ENCODE measurements around the gene NAV1. TPM values are rescaled to one million over a fixed set of nuclear protein-coding genes. Genes with fewer than 3 reads are reported as not detected.

Gene NAV1
- total and polyA plus RNA-seq, 2 experiments from 2014 or later = 75.6 to 79.0 TPM

DNA sequence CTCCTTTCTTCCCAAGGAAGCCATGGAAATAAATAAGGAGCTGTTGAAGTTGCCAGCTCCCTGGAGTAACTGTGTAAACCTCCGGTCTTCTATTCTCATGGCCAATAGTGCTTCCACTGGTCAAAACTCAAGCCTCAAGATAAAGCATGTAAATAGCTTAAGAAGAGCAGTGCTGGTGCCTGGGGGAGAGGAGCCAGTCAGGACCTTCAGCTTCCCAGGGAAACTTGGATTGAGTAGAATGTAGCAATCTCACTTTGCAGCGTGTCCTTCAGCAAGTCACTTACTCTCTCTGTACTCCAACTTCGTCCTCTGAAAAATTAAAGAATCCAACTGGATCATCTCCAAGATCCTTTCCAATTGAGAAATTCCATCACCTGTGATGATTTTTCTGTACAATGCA is 44.7 kb downstream of the NAV1 start:
- Histone ChIP-seq H3K36me3 (ENCODE audit: low read depth) (no peaks in the 10 kb centered on the region), H3K9me2 (ENCODE audit: insufficient read depth) (no peaks in the 10 kb centered on the region), H3K4me2 (ENCODE audit: unreplicated experiment) (no peak overlapping the region), H3K9me3 (ENCODE audit: low read depth) (no peaks in the 10 kb centered on the region), H3K27ac (peak overlapping the region; percentile 80), H3K4me1 (ENCODE audit: insufficient read depth) (peaks cover 56% of the 10 kb centered on the region), H3K4me3 (no peak overlapping the region), H3K27me3 (replicated peaks; ENCODE audit: insufficient read depth) (no peaks in the 10 kb centered on the region), H3K79me2 (ENCODE audit: insufficient read depth) (peaks cover 87% of the 10 kb centered on the region), H2AFZ (no peak overlapping the region), H4K20me1 (ENCODE audit: insufficient read depth) (no peaks in the 10 kb centered on the region), H3F3A (ENCODE audit: insufficient read depth) (peaks cover 59% of the 10 kb centered on the region), H3K9ac (peak overlapping the region; percentile 69; the same call in 1 of the 2 replicates)
- no peak for DNase-seq
- 69 to 78% methylated on average over 3 of the region's 3 CpGs for WGBS, 2 experiments (ENCODE audit: low coverage in 1 of 2, low lambda C conversion rate in 2 of 2, missing lambda C conversion rate in 2 of 2)
- no peak for TF ChIP-seq EZH2 (IDR thresholded peaks at IDR 0.05; ENCODE audit: insufficient read depth, poor library complexity, severe bottlenecking)
- TF ChIP-seq EZH2phosphoT487 (IDR thresholded peaks at IDR 0.05; ENCODE audit: insufficient read depth, low read depth) = no peak
- in situ Hi-C loops (cut with MboI) = no loop called here

DNA sequence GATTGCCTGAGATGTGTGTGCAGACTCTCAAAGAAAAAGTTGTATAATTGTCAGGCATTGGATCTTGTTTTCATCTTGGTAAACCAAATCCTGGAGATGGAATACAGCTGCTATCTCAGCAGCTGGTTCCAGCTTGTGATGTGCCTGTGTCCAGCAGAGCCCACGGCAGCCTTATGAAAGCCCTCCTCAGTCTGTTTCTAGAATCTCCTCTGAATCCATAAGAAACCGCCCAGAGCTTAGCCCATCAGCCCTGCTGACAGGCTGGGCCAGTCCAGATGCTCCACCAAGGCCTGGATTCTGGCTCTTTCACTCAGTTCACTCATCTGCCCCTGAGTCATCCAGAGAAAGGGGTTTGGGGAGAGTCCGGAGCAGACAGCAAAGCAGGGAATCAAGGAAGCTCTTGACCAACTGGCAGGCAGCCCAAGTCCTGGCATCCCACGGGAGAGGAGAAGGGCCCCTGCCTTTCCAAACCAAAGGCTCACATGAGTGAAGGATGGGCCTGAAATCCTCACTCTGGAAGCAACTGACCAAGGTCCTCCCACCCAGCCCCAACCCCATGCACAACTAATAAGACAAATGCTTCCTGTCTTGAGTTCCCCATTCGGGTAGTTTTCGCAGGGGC is 45.7 kb downstream of the NAV1 start:
- WGBS, 2 experiments (ENCODE audit: low coverage in 1 of 2, low lambda C conversion rate in 2 of 2, missing lambda C conversion rate in 2 of 2) = 24 to 28% methylated on average over 5 to 6 of the region's 6 CpGs

DNA sequence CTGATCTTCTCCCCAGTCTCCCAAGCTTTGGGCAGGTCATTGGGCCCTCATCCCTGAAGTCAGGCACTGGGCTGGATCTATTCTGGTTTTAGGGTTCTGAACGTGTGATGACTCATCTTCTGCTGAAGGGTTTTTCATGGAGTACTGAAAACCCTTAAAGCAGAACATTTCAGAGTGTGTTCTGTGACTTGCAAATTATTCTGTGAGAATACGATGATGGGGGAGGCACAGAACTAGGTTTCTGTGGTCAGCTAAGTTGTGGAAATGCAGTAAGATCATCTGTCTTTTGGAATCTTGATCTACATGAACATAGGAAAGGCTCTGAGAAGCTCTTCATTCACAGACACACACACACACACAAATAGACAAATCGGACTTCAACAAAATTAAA is 46.2 kb downstream of the NAV1 start:
- 20 to 30% methylated on average over 3 of the region's 3 CpGs for WGBS, 2 experiments (ENCODE audit: low coverage in 1 of 2, low lambda C conversion rate in 2 of 2, missing lambda C conversion rate in 2 of 2)
- peak overlapping the region; percentile 80 for H3K27ac ChIP-seq
- no peak overlapping the region for H3K4me3 ChIP-seq
- H3F3A ChIP-seq (ENCODE audit: insufficient read depth) = peaks cover 59% of the 10 kb centered on the region
- no peaks in the 10 kb centered on the region for H3K9me3 ChIP-seq (ENCODE audit: low read depth)
- H3K79me2 ChIP-seq (ENCODE audit: insufficient read depth) = peaks cover 87% of the 10 kb centered on the region
- in situ Hi-C loops (cut with MboI) = no loop called here
- no peaks in the 10 kb centered on the region for H4K20me1 ChIP-seq (ENCODE audit: insufficient read depth)
- DNase-seq = peak; percentile 79
- H3K9ac ChIP-seq = peak overlapping the region; percentile 69
- H2AFZ ChIP-seq = no peak overlapping the region
- H3K36me3 ChIP-seq (ENCODE audit: low read depth) = 0 out of 2 replicates have a peak, but pooled peaks cover 3% of the 10 kb centered on the region
- no peaks in the 10 kb centered on the region for H3K27me3 ChIP-seq (replicated peaks; ENCODE audit: insufficient read depth)
- no peaks in the 10 kb centered on the region for H3K9me2 ChIP-seq (ENCODE audit: insufficient read depth)
- peak overlapping the region; percentile 42 for H3K4me2 ChIP-seq (ENCODE audit: unreplicated experiment)
- peaks cover 56% of the 10 kb centered on the region for H3K4me1 ChIP-seq (ENCODE audit: insufficient read depth)
- TF ChIP-seq EZH2phosphoT487 (IDR thresholded peaks at IDR 0.05; ENCODE audit: insufficient read depth, low read depth) (no peak), EZH2 (IDR thresholded peaks at IDR 0.05; ENCODE audit: insufficient read depth, poor library complexity, severe bottlenecking) (no peak)

More for the DNA sequence above, 45.7 kb downstream of the NAV1 start:
- Histone ChIP-seq H3K9ac (peak overlapping the region; percentile 69), H3K79me2 (ENCODE audit: insufficient read depth) (peaks cover 87% of the 10 kb centered on the region), H4K20me1 (ENCODE audit: insufficient read depth) (no peaks in the 10 kb centered on the region), H3K4me1 (ENCODE audit: insufficient read depth) (peaks cover 56% of the 10 kb centered on the region), H3K9me3 (ENCODE audit: low read depth) (no peaks in the 10 kb centered on the region), H3K9me2 (ENCODE audit: insufficient read depth) (no peaks in the 10 kb centered on the region), H3K4me3 (no peak overlapping the region), H3K27ac (peak overlapping the region; percentile 80), H3K27me3 (replicated peaks; ENCODE audit: insufficient read depth) (no peaks in the 10 kb centered on the region), H3K4me2 (ENCODE audit: unreplicated experiment) (peak overlapping the region; percentile 34), H3F3A (ENCODE audit: insufficient read depth) (peaks cover 59% of the 10 kb centered on the region), H3K36me3 (ENCODE audit: low read depth) (0 out of 2 replicates have a peak, but pooled peaks cover 3% of the 10 kb centered on the region), H2AFZ (no peak overlapping the region)
- TF ChIP-seq EZH2phosphoT487 (IDR thresholded peaks at IDR 0.05; ENCODE audit: insufficient read depth, low read depth) = no peak
- no peak for TF ChIP-seq EZH2 (IDR thresholded peaks at IDR 0.05; ENCODE audit: insufficient read depth, poor library complexity, severe bottlenecking)
- DNase-seq = peak; percentile 86
- in situ Hi-C loops (cut with MboI) = no loop called here

DNA sequence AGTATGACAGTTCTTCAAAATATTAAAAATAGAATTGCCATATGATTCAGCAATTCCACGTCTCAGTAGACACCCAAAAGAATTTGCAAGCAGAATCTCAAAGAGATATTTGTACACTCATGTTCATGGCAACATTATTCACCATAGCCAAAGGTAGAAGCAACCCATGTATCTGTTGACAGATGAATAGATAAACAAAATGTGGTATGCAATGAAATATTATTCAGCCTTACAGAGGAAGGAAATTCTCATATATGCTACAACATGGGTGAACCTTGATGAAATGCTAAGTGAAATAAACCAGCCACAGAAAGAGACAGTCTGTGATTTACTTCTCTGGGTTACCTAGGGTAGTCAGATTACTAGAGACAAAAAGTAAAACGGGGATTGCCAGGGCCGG is 47.0 kb downstream of the NAV1 start:
- WGBS, 2 experiments (ENCODE audit: low coverage in 1 of 2, low lambda C conversion rate in 2 of 2, missing lambda C conversion rate in 2 of 2) = 11 to 31% methylated on average over 3 of the region's 3 CpGs
- no peaks in the 10 kb centered on the region for H3K27me3 ChIP-seq (replicated peaks; ENCODE audit: insufficient read depth)
- no peak overlapping the region for H3K4me3 ChIP-seq
- peaks cover 56% of the 10 kb centered on the region for H3F3A ChIP-seq (ENCODE audit: insufficient read depth)
- no peaks in the 10 kb centered on the region for H4K20me1 ChIP-seq (ENCODE audit: insufficient read depth)
- H3K4me1 ChIP-seq (ENCODE audit: insufficient read depth) = peaks cover 56% of the 10 kb centered on the region
- no peak overlapping the region for H2AFZ ChIP-seq
- peaks cover 87% of the 10 kb centered on the region for H3K79me2 ChIP-seq (ENCODE audit: insufficient read depth)
- H3K9me2 ChIP-seq (ENCODE audit: insufficient read depth) = no peaks in the 10 kb centered on the region
- H3K9me3 ChIP-seq (ENCODE audit: low read depth) = no peaks in the 10 kb centered on the region
- no peak for TF ChIP-seq EZH2phosphoT487 (IDR thresholded peaks at IDR 0.05; ENCODE audit: insufficient read depth, low read depth)
- TF ChIP-seq EZH2 (IDR thresholded peaks at IDR 0.05; ENCODE audit: insufficient read depth, poor library complexity, severe bottlenecking) = no peak
- in situ Hi-C loops (cut with MboI) = no loop called here
- H3K4me2 ChIP-seq (ENCODE audit: unreplicated experiment) = peak overlapping the region; percentile 42
- peak overlapping the region; percentile 34 for H3K9ac ChIP-seq
- peak; percentile 72 for DNase-seq
- peak overlapping the region; percentile 80 for H3K27ac ChIP-seq
- 0 out of 2 replicates have a peak, but pooled peaks cover 3% of the 10 kb centered on the region for H3K36me3 ChIP-seq (ENCODE audit: low read depth)
